H9 (cell line): Measurements from ENCODE around the gene ISG15. TPM values are rescaled to one million over a fixed set of nuclear protein-coding genes. Genes with fewer than 3 reads are reported as not detected.

Source experiments
- DNase-seq: peaks from one replicate; pipeline ENCODE4 v3.0.0-alpha.2; 2017
- H2AFZ ChIP-seq: one replicate; pipeline ENCODE4 v1.6.1; 2013; ENCODE audit warnings: mild to moderate bottlenecking, low read length, control low read depth, moderate library complexity
- H2AK5ac ChIP-seq: 2 replicates; pipeline ENCODE4 v1.6.1; 2013; ENCODE audit warnings: low read length, control low read depth, mixed read lengths; ENCODE audit not compliant: insufficient read length
- H2BK120ac ChIP-seq: one replicate; pipeline ENCODE4 v1.6.1; 2013; ENCODE audit warnings: low read depth, mild to moderate bottlenecking, low read length, control low read depth, inconsistent platforms; ENCODE audit not compliant: poor library complexity, severe bottlenecking
- H2BK12ac ChIP-seq: 2 replicates; pipeline ENCODE4 v1.6.1; 2013; ENCODE audit warnings: low read length, control low read depth, mixed read lengths, low read depth; ENCODE audit not compliant: insufficient read length
- H2BK15ac ChIP-seq: 2 replicates; pipeline ENCODE4 v1.6.1; 2013; ENCODE audit warnings: low read depth, low read length, control low read depth
- H2BK20ac ChIP-seq: one replicate; pipeline ENCODE4 v1.6.1; 2013; ENCODE audit warnings: low read depth, mild to moderate bottlenecking, low read length, control low read depth, inconsistent platforms; ENCODE audit not compliant: poor library complexity, severe bottlenecking
- H2BK5ac ChIP-seq: 2 replicates; pipeline ENCODE4 v1.6.1; 2013; ENCODE audit warnings: low read length, control low read depth, mixed read lengths; ENCODE audit not compliant: insufficient read length
- H3K14ac ChIP-seq: 2 replicates; pipeline ENCODE4 v1.6.1; 2013; ENCODE audit warnings: low read length, control low read depth; ENCODE audit not compliant: insufficient read depth
- H3K18ac ChIP-seq: 2 replicates; pipeline ENCODE4 v1.6.1; 2013; ENCODE audit warnings: low read depth, mild to moderate bottlenecking, mixed read lengths, low read length, control low read depth; ENCODE audit not compliant: insufficient read length
- H3K23ac ChIP-seq: 2 replicates; pipeline ENCODE4 v1.6.1; 2013; ENCODE audit warnings: low read length, control low read depth, mixed read lengths, low read depth; ENCODE audit not compliant: insufficient read length
- H3K23me2 ChIP-seq: 2 replicates; pipeline ENCODE4 v1.6.1; 2013; ENCODE audit warnings: low read depth, mild to moderate bottlenecking, mixed read lengths, low read length, control low read depth; ENCODE audit not compliant: insufficient read length, poor library complexity, severe bottlenecking
- H3K27ac ChIP-seq: 2 replicates; pipeline ENCODE4 v1.5.1; 2013; ENCODE audit warnings: low read length, control low read depth, mixed read lengths, low read depth; ENCODE audit not compliant: insufficient read length
- H3K27me3 ChIP-seq: 2 replicates; pipeline ENCODE4 v1.6.1; 2013; ENCODE audit warnings: low read length, control low read depth, inconsistent platforms; ENCODE audit not compliant: insufficient read depth
- H3K4ac ChIP-seq: 2 replicates; pipeline ENCODE4 v1.6.1; 2013; ENCODE audit warnings: low read depth, mild to moderate bottlenecking, control low read depth, inconsistent platforms, low read length, moderate library complexity
- H3K4me1 ChIP-seq: 2 replicates; pipeline ENCODE4 v1.6.1; 2013; ENCODE audit warnings: low read length, control low read depth, inconsistent platforms; ENCODE audit not compliant: insufficient read depth
- H3K4me2 ChIP-seq: 2 replicates; pipeline ENCODE4 v1.6.1; 2013; ENCODE audit warnings: low read length, control low read depth, mixed read lengths; ENCODE audit not compliant: insufficient read length, insufficient read depth
- H3K56ac ChIP-seq: 2 replicates; pipeline ENCODE4 v1.6.1; 2013; ENCODE audit warnings: low read depth, mild to moderate bottlenecking, mixed read lengths, low read length, control low read depth; ENCODE audit not compliant: insufficient read length
- H3K79me1 ChIP-seq: 2 replicates; pipeline ENCODE4 v1.6.1; 2013; ENCODE audit warnings: low read depth, mild to moderate bottlenecking, moderate library complexity, low read length, control low read depth, inconsistent platforms; ENCODE audit not compliant: insufficient read depth, poor library complexity, severe bottlenecking
- H3K79me2 ChIP-seq: 2 replicates; pipeline ENCODE4 v1.6.1; 2013; ENCODE audit warnings: low read length, control low read depth, inconsistent platforms; ENCODE audit not compliant: insufficient read depth
- H3K9ac ChIP-seq: 2 replicates; pipeline ENCODE4 v1.6.1; 2013; ENCODE audit warnings: low read length, control low read depth, mixed read lengths; ENCODE audit not compliant: insufficient read length; ENCODE audit errors: extremely low read depth
- H3K9me3 ChIP-seq: one replicate; pipeline ENCODE4 v1.6.1; 2013; ENCODE audit warnings: low read depth, low read length, inconsistent platforms; ENCODE audit not compliant: control insufficient read depth
- H3T11ph ChIP-seq: one replicate; pipeline ENCODE4 v1.6.1; 2013; ENCODE audit warnings: mild to moderate bottlenecking, low read length, control low read depth, inconsistent platforms
- H4K20me1 ChIP-seq: one replicate; pipeline ENCODE4 v1.6.1; 2013; ENCODE audit not compliant: control insufficient read depth, insufficient read length, insufficient read depth
- H4K5ac ChIP-seq: 2 replicates; pipeline ENCODE4 v1.6.1; 2013; ENCODE audit warnings: low read depth, mild to moderate bottlenecking, mixed read lengths, low read length, control low read depth; ENCODE audit not compliant: insufficient read length
- H4K8ac ChIP-seq: replicated peaks from 2 replicates; pipeline ENCODE4 v1.6.1; 2013; ENCODE audit warnings: low read length, control low read depth, mixed read lengths, low read depth; ENCODE audit not compliant: insufficient read length
- H4K91ac ChIP-seq: 2 replicates; pipeline ENCODE4 v1.6.1; 2013; ENCODE audit warnings: low read depth, mild to moderate bottlenecking, moderate library complexity, mixed read lengths, low read length, control low read depth; ENCODE audit not compliant: insufficient read length
- H3K27ac Mint-ChIP-seq, 3 experiments: 2 replicates in 2 of 3; 3 replicates in 1 of 3; pipeline ENCODE4 v1.8.0; 2020 to 2021; ENCODE audit warnings: mixed read lengths in 3 of 3, mild to moderate bottlenecking in 1 of 3, moderate library complexity in 1 of 3
- H3K27me3 Mint-ChIP-seq: 2 replicates; pipeline ENCODE4 v1.8.0; 2021; ENCODE audit warnings: low read depth, mild to moderate bottlenecking, moderate library complexity, mixed read lengths
- H3K36me3 Mint-ChIP-seq, 3 experiments: 2 replicates in 2 of 3; 3 replicates in 1 of 3; pipeline ENCODE4 v1.8.0; 2020 to 2021; ENCODE audit warnings: low read depth in 3 of 3, mixed read lengths in 3 of 3; ENCODE audit not compliant: insufficient read depth in 1 of 3
- H3K4me1 Mint-ChIP-seq, 2 experiments: 2 replicates each; pipeline ENCODE4 v1.8.0; 2020; ENCODE audit warnings: mixed read lengths in 2 of 2
- H3K4me3 Mint-ChIP-seq, 2 experiments: 2 replicates in 1 of 2; 3 replicates in 1 of 2; pipeline ENCODE4 v1.8.0; 2020 to 2021; ENCODE audit warnings: mild to moderate bottlenecking in 2 of 2, mixed read lengths in 2 of 2, moderate library complexity in 1 of 2
- H3K9me3 Mint-ChIP-seq, 2 experiments: 2 replicates in 1 of 2; 3 replicates in 1 of 2; pipeline ENCODE4 v1.8.0; 2020; ENCODE audit warnings: mild to moderate bottlenecking in 2 of 2, mixed read lengths in 2 of 2, moderate library complexity in 1 of 2
- CTCF ChIP-seq: fragments of 200-600 bp; sonication (generic); conservative IDR thresholded peaks from 3 replicates; pipeline ENCODE4 v1.8.0; 2021; ENCODE audit warnings: antibody characterized with exemption, mild to moderate bottlenecking
- WGBS: extraction: QIAGEN DNeasy Blood & Tissue Kit; methylation state at CpG from one replicate; pipeline ENCODE4 v1.1.7; 2013; ENCODE audit warnings: missing lambda C conversion rate, low lambda C conversion rate, mixed read lengths; ENCODE audit not compliant: insufficient read length; ENCODE audit errors: extremely low coverage; 5-methylcytosine and 5-hydroxymethylcytosine counted together
- total RNA-seq: library from RNA; stranded (reverse); gene quantifications from 2 replicates; pipeline ENCODE4 v1.2.1, GENCODE V29; 2021

Gene ISG15
- total RNA-seq, 1 experiment from 2014 or later, result 39.7 TPM

GRCh38 chr1:1005774-1006304 lies 7.5 kb upstream of the ISG15 start:
- no peak overlapping the region for H3K4ac ChIP-seq
- no peaks in the 10 kb centered on the region for H3K79me2 ChIP-seq
- H3K4me1 ChIP-seq, result no peaks in the 10 kb centered on the region
- H3K18ac ChIP-seq, result no peak overlapping the region
- H3K79me1 ChIP-seq, result no peaks in the 10 kb centered on the region
- H4K5ac ChIP-seq, result no peak overlapping the region
- no peak overlapping the region for H2BK12ac ChIP-seq
- no peak overlapping the region for H2AFZ ChIP-seq
- no peak overlapping the region for H3K56ac ChIP-seq
- Mint-ChIP-seq H3K27ac (no peak overlapping the region; a peak in 1 of 7 replicates), H3K4me1 (peaks cover 11 to 30% of the 10 kb centered on the region in 2 experiments), H3K36me3 (no peaks in the 10 kb centered on the region), H3K4me3 (no peak overlapping the region; a peak in 1 of 5 replicates), H3K9me3 (peaks cover 0 to 4% of the 10 kb centered on the region in 2 experiments; a peak in 2 of 5 replicates), H3K27me3 (peaks cover 79% of the 10 kb centered on the region)
- peaks cover 6% of the 10 kb centered on the region; the same call in 1 of the 2 replicates for H3K27me3 ChIP-seq
- no peak overlapping the region for H2BK5ac ChIP-seq
- H3K23ac ChIP-seq, result no peak overlapping the region
- H3K4me2 ChIP-seq, result no peak overlapping the region
- H2BK20ac ChIP-seq, result no peak overlapping the region
- H3T11ph ChIP-seq, result no peak overlapping the region
- H2BK120ac ChIP-seq, result no peak overlapping the region
- no peak overlapping the region for H3K14ac ChIP-seq
- H3K27ac ChIP-seq, result no peak overlapping the region
- no peak for DNase-seq
- H3K23me2 ChIP-seq, result peaks cover 7% of the 10 kb centered on the region
- H2BK15ac ChIP-seq, result no peak overlapping the region
- no CpG with 5 or more reads among the region's 23 CpGs for WGBS
- no peak overlapping the region for H4K91ac ChIP-seq
- no peaks in the 10 kb centered on the region for H4K20me1 ChIP-seq
- no peak overlapping the region for H2AK5ac ChIP-seq
- no peaks in the 10 kb centered on the region for H3K9me3 ChIP-seq
- H4K8ac ChIP-seq, result no peak overlapping the region
- H3K9ac ChIP-seq, result no peak overlapping the region
- TF ChIP-seq CTCF, result no peak
